Gastrocnemius medialis (tissue), 4 donors: Measurements from ENCODE around the gene IMPG2.

Experiments used
- CTCF ChIP-seq, 5 experiments: fragments of 450-650 bp in 3 of 5; fragments of 200-600 bp in 2 of 5; sonication (generic) in 2 of 5; IDR thresholded peaks in 4 of 5; conservative IDR thresholded peaks in 1 of 5; 1 replicate in 4 of 5; 2 replicates in 1 of 5; pipeline ENCODE4 v1.5.1; 2016 to 2019; ENCODE audit warnings: antibody characterized with exemption in 5 of 5, mild to moderate bottlenecking in 3 of 5, moderate library complexity in 3 of 5
- POLR2A ChIP-seq, 2 donors: fragments of 450-650 bp; IDR thresholded peaks; one replicate each; pipeline ENCODE4 v1.6.1; 2017; ENCODE audit warnings: antibody characterized with exemption in 2 of 2, mild to moderate bottlenecking in 2 of 2, moderate library complexity in 2 of 2

- no peak for TF ChIP-seq CTCF (IDR thresholded peaks at IDR 0.05 in 4 of 5, conservative IDR thresholded peaks at IDR 0.05 in 1 of 5)
- TF ChIP-seq POLR2A (IDR thresholded peaks at IDR 0.05), result no peak
Observed at GRCh38 chr3:101256511-101256910, 63.9 kb downstream of the IMPG2 start.
